GM23338 (cell line): ENCODE measurements around the gene PCBP3. TPM values are rescaled to one million over a fixed set of nuclear protein-coding genes. Genes with fewer than 3 reads are reported as not detected.

Experiments
- ATAC-seq: fragments of 200-7000 bp; cut with Tn5 transposase; 3 replicates; pipeline ENCODE4 v1.9.1; 2020
- DNase-seq: peaks from one replicate; pipeline ENCODE4 v3.0.0-alpha.2; 2015; ENCODE audit warnings: low spot score
- H2AFZ ChIP-seq: fragments of 200-600 bp; sonication (generic); 2 replicates; pipeline ENCODE4 v1.8.0; 2016; ENCODE audit warnings: antibody characterized with exemption, mild to moderate bottlenecking, moderate library complexity
- H3F3A ChIP-seq: fragments of 200-600 bp; sonication (generic); replicated peaks from 2 replicates; pipeline ENCODE4 v1.8.0; 2017; ENCODE audit warnings: antibody characterized with exemption, mixed run types, low read depth
- H3K27ac ChIP-seq: fragments of 200-600 bp; sonication (generic); 2 replicates; pipeline ENCODE4 v1.6.1; 2016; ENCODE audit warnings: low read depth
- H3K27me3 ChIP-seq: fragments of 200-600 bp; sonication (generic); 2 replicates; pipeline ENCODE4 v1.8.0; 2016; ENCODE audit warnings: mild to moderate bottlenecking, mixed run types, moderate library complexity; ENCODE audit not compliant: insufficient read depth
- H3K36me3 ChIP-seq: fragments of 200-600 bp; sonication (generic); 2 replicates; pipeline ENCODE4 v1.8.0; 2016; ENCODE audit warnings: mild to moderate bottlenecking; ENCODE audit not compliant: insufficient read depth
- H3K4me1 ChIP-seq: fragments of 200-600 bp; sonication (generic); 2 replicates; pipeline ENCODE4 v1.8.0; 2016; ENCODE audit warnings: mild to moderate bottlenecking, moderate library complexity; ENCODE audit not compliant: insufficient read depth
- H3K4me2 ChIP-seq: fragments of 200-600 bp; sonication (generic); 2 replicates; pipeline ENCODE4 v1.7.1; 2017; ENCODE audit warnings: mixed run types
- H3K4me3 ChIP-seq: fragments of 200-600 bp; sonication (generic); 2 replicates; pipeline ENCODE4 v1.6.1; 2016; ENCODE audit warnings: mixed run types
- H3K79me2 ChIP-seq: fragments of 200-600 bp; sonication (generic); replicated peaks from 2 replicates; pipeline ENCODE4 v1.8.0; 2017; ENCODE audit warnings: mild to moderate bottlenecking; ENCODE audit not compliant: insufficient read depth
- H3K9me2 ChIP-seq: fragments of 200-600 bp; sonication (generic); 2 replicates; pipeline ENCODE4 v1.8.0; 2017; ENCODE audit not compliant: insufficient read depth
- H4K20me1 ChIP-seq: fragments of 200-600 bp; sonication (generic); replicated peaks from 2 replicates; pipeline ENCODE4 v1.8.0; 2017; ENCODE audit warnings: mild to moderate bottlenecking; ENCODE audit not compliant: insufficient read depth
- H3K27ac Mint-ChIP-seq: 2 replicates; pipeline ENCODE4 v1.8.0; 2020; ENCODE audit warnings: inconsistent platforms, mild to moderate bottlenecking, moderate library complexity, mixed read lengths
- H3K27me3 Mint-ChIP-seq: 3 replicates; pipeline ENCODE4 v1.8.0; 2022; ENCODE audit warnings: low read depth, mild to moderate bottlenecking, moderate library complexity, mixed read lengths, inconsistent platforms; ENCODE audit not compliant: insufficient read depth, poor library complexity
- H3K36me3 Mint-ChIP-seq: 3 replicates; pipeline ENCODE4 v1.8.0; 2021; ENCODE audit warnings: low read depth, mild to moderate bottlenecking, inconsistent platforms, moderate library complexity, mixed read lengths
- H3K4me1 Mint-ChIP-seq: 3 replicates; pipeline ENCODE4 v1.8.0; 2020; ENCODE audit warnings: mild to moderate bottlenecking, inconsistent platforms, mixed read lengths
- H3K4me3 Mint-ChIP-seq: 3 replicates; pipeline ENCODE4 v1.8.0; 2021; ENCODE audit warnings: moderate library complexity, mild to moderate bottlenecking, inconsistent platforms, mixed read lengths
- H3K9me3 Mint-ChIP-seq: 3 replicates; pipeline ENCODE4 v1.8.0; 2020; ENCODE audit warnings: moderate library complexity, mild to moderate bottlenecking, inconsistent platforms, mixed read lengths
- CREB1 ChIP-seq: fragments of 250-450 bp; sonication (Bioruptor Pico); IDR thresholded peaks from 2 replicates; pipeline ENCODE4 v1.5.0; 2020; ENCODE audit warnings: low read depth, mild to moderate bottlenecking, moderate library complexity
- EZH2 ChIP-seq: fragments of 200-600 bp; sonication (generic); IDR thresholded peaks from one replicate; pipeline ENCODE4 v1.8.0; 2017; ENCODE audit warnings: antibody characterized with exemption, mild to moderate bottlenecking, low read depth; ENCODE audit not compliant: unreplicated experiment
- EZH2phosphoT487 ChIP-seq: fragments of 200-600 bp; sonication (generic); IDR thresholded peaks from one replicate; pipeline ENCODE4 v1.8.1; 2018; ENCODE audit warnings: antibody characterized with exemption; ENCODE audit not compliant: unreplicated experiment
- JUNB ChIP-seq: IDR thresholded peaks from one replicate; pipeline ENCODE4 v1.6.1; 2016; ENCODE audit warnings: antibody characterized with exemption; ENCODE audit not compliant: unreplicated experiment
- NANOG ChIP-seq: IDR thresholded peaks from 2 replicates; pipeline ENCODE4 v1.6.1; 2016; ENCODE audit warnings: antibody characterized with exemption, borderline replicate concordance
- STAT1 ChIP-seq: IDR thresholded peaks from one replicate; pipeline ENCODE4 v1.6.1; 2016; ENCODE audit warnings: antibody characterized with exemption; ENCODE audit not compliant: unreplicated experiment
- ZNF114 ChIP-seq: fragments of 250-450 bp; sonication (Bioruptor Pico); IDR thresholded peaks from 2 replicates; pipeline ENCODE4 v1.5.0; 2020; ENCODE audit warnings: mild to moderate bottlenecking, moderate library complexity
- ZNF331 ChIP-seq: fragments of 250-450 bp; sonication (Bioruptor Pico); IDR thresholded peaks from 2 replicates; pipeline ENCODE4 v1.5.0; 2020; ENCODE audit warnings: low read depth, mild to moderate bottlenecking, moderate library complexity
- polyA plus RNA-seq: library from polyadenylated mRNA; unstranded; fragments of >200 nt; fragmentation: Nextera tagmentation; extraction: Ambion mirVana; gene quantifications from 2 replicates; pipeline ENCODE4 v1.2.1, GENCODE V29; 2016
- total RNA-seq: library from RNA; depleted of rRNA; stranded (reverse); fragments of >200 nt; shearing (Covaris generic); gene quantifications from 2 replicates; pipeline ENCODE4 v1.2.3, GENCODE V29; 2014
- TF ChIP-seq, protein P1 (sequence below): fragments of 250-450 bp; sonication (Bioruptor Pico); IDR thresholded peaks from 2 replicates; pipeline ENCODE4 v1.5.0; 2020; ENCODE audit warnings: mild to moderate bottlenecking, moderate library complexity
- TF ChIP-seq, protein P2 (sequence below): IDR thresholded peaks from one replicate; pipeline ENCODE4 v1.6.1; 2018; ENCODE audit warnings: antibody characterized with exemption; ENCODE audit not compliant: unreplicated experiment
- TF ChIP-seq, protein P3 (sequence below): IDR thresholded peaks from 2 replicates; pipeline ENCODE4 v1.6.1; 2016; ENCODE audit warnings: antibody characterized with exemption
- TF ChIP-seq, protein P4 (sequence below), 2 experiments: fragments of 200-600 bp in 1 of 2; sonication (generic) in 1 of 2; conservative IDR thresholded peaks; 2 replicates each; pipeline versions ENCODE4 v1.5.1 to v1.6.1; 2016 to 2017; ENCODE audit warnings: antibody characterized with exemption in 2 of 2, low read depth in 2 of 2, mild to moderate bottlenecking in 2 of 2, moderate library complexity in 1 of 2

PCBP3 gene
- total and polyA plus RNA-seq, 2 experiments from 2014 or later: 7.1 to 9.1 TPM

DNA sequence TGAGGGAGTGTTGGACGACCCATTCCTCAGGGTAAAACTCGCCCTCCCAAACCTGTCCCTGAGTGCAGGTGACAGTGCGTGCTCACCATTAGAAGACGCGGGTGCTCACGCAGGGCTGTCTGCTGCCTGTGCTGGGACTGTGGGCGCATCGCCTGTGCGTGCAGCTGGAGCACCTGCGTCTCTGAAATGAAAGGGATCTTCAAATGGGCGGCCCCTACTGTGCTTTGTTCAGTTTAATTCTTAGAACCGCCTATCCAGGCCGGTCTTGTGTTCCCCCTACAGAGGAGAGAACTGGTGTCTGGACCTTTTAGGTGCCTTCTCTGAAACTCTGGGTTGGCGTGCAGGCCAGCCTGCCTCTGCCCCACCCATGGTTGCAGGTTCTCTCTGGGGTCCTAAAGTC is 125.8 kb downstream of the PCBP3 start (continued):
- TF ChIP-seq, protein P1, sequence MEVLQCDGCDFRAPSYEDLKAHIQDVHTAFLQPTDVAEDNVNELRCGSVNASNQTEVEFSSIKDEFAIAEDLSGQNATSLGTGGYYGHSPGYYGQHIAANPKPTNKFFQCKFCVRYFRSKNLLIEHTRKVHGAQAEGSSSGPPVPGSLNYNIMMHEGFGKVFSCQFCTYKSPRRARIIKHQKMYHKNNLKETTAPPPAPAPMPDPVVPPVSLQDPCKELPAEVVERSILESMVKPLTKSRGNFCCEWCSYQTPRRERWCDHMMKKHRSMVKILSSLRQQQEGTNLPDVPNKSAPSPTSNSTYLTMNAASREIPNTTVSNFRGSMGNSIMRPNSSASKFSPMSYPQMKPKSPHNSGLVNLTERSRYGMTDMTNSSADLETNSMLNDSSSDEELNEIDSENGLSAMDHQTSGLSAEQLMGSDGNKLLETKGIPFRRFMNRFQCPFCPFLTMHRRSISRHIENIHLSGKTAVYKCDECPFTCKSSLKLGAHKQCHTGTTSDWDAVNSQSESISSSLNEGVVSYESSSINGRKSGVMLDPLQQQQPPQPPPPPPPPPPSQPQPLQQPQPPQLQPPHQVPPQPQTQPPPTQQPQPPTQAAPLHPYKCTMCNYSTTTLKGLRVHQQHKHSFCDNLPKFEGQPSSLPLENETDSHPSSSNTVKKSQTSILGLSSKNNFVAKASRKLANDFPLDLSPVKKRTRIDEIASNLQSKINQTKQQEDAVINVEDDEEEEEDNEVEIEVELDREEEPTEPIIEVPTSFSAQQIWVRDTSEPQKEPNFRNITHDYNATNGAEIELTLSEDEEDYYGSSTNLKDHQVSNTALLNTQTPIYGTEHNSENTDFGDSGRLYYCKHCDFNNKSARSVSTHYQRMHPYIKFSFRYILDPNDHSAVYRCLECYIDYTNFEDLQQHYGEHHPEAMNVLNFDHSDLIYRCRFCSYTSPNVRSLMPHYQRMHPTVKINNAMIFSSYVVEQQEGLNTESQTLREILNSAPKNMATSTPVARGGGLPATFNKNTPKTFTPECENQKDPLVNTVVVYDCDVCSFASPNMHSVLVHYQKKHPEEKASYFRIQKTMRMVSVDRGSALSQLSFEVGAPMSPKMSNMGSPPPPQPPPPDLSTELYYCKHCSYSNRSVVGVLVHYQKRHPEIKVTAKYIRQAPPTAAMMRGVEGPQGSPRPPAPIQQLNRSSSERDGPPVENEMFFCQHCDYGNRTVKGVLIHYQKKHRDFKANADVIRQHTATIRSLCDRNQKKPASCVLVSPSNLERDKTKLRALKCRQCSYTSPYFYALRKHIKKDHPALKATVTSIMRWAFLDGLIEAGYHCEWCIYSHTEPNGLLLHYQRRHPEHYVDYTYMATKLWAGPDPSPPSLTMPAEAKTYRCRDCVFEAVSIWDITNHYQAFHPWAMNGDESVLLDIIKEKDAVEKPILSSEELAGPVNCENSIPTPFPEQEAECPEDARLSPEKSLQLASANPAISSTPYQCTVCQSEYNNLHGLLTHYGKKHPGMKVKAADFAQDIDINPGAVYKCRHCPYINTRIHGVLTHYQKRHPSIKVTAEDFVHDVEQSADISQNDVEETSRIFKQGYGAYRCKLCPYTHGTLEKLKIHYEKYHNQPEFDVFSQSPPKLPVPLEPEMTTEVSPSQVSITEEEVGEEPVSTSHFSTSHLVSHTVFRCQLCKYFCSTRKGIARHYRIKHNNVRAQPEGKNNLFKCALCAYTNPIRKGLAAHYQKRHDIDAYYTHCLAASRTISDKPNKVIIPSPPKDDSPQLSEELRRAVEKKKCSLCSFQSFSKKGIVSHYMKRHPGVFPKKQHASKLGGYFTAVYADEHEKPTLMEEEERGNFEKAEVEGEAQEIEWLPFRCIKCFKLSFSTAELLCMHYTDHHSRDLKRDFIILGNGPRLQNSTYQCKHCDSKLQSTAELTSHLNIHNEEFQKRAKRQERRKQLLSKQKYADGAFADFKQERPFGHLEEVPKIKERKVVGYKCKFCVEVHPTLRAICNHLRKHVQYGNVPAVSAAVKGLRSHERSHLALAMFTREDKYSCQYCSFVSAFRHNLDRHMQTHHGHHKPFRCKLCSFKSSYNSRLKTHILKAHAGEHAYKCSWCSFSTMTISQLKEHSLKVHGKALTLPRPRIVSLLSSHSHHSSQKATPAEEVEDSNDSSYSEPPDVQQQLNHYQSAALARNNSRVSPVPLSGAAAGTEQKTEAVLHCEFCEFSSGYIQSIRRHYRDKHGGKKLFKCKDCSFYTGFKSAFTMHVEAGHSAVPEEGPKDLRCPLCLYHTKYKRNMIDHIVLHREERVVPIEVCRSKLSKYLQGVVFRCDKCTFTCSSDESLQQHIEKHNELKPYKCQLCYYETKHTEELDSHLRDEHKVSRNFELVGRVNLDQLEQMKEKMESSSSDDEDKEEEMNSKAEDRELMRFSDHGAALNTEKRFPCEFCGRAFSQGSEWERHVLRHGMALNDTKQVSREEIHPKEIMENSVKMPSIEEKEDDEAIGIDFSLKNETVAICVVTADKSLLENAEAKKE: no peak

DNA sequence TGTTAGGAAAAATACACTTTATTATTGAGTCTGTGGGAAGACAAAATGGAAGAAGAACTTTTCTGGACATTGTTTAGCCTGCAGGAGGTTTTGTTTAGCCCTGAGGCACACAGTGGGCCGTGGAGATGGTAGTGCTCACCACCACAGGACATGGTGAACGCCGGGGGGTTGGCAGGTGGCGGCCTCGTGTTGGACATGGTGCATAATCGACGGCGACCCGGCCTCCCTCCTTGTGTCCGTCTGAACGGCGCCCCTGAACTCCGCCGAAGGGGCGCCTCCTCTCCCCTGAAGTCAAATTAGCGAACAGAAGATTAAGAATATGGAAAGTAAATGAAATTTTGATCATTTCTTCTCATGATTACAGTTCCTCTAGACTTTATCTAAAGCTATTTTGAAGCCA is 126.4 kb downstream of the PCBP3 start:
- DNase-seq: no peak
- H3K27me3 ChIP-seq: no peaks in the 10 kb centered on the region
- ATAC-seq: no peak
- Mint-ChIP-seq H3K9me3 (no peaks in the 10 kb centered on the region), H3K27me3 (peaks cover 4% of the 10 kb centered on the region), H3K36me3 (no peaks in the 10 kb centered on the region), H3K4me3 (no peak overlapping the region), H3K4me1 (no peaks in the 10 kb centered on the region), H3K27ac (no peak overlapping the region)
- H4K20me1 ChIP-seq: no peaks in the 10 kb centered on the region
- H3K4me3 ChIP-seq: no peak overlapping the region
- H3K79me2 ChIP-seq: no peaks in the 10 kb centered on the region
- H2AFZ ChIP-seq: no peak overlapping the region
- H3K36me3 ChIP-seq: no peaks in the 10 kb centered on the region
- H3K4me1 ChIP-seq: no peaks in the 10 kb centered on the region
- no peaks in the 10 kb centered on the region for H3F3A ChIP-seq
- H3K27ac ChIP-seq: no peak overlapping the region
- no peaks in the 10 kb centered on the region for H3K9me2 ChIP-seq
- H3K4me2 ChIP-seq: no peak overlapping the region
- TF ChIP-seq STAT1 (no peak), ZNF114 (CRISPR knock-in tag) (no peak), JUNB (no peak), ZNF331 (CRISPR knock-in tag) (no peak), EZH2 (no peak), NANOG (no peak), EZH2phosphoT487 (no peak), CREB1 (CRISPR knock-in tag) (no peak)
- TF ChIP-seq, protein P2, sequence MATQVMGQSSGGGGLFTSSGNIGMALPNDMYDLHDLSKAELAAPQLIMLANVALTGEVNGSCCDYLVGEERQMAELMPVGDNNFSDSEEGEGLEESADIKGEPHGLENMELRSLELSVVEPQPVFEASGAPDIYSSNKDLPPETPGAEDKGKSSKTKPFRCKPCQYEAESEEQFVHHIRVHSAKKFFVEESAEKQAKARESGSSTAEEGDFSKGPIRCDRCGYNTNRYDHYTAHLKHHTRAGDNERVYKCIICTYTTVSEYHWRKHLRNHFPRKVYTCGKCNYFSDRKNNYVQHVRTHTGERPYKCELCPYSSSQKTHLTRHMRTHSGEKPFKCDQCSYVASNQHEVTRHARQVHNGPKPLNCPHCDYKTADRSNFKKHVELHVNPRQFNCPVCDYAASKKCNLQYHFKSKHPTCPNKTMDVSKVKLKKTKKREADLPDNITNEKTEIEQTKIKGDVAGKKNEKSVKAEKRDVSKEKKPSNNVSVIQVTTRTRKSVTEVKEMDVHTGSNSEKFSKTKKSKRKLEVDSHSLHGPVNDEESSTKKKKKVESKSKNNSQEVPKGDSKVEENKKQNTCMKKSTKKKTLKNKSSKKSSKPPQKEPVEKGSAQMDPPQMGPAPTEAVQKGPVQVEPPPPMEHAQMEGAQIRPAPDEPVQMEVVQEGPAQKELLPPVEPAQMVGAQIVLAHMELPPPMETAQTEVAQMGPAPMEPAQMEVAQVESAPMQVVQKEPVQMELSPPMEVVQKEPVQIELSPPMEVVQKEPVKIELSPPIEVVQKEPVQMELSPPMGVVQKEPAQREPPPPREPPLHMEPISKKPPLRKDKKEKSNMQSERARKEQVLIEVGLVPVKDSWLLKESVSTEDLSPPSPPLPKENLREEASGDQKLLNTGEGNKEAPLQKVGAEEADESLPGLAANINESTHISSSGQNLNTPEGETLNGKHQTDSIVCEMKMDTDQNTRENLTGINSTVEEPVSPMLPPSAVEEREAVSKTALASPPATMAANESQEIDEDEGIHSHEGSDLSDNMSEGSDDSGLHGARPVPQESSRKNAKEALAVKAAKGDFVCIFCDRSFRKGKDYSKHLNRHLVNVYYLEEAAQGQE: no peak
- TF ChIP-seq, protein P3, sequence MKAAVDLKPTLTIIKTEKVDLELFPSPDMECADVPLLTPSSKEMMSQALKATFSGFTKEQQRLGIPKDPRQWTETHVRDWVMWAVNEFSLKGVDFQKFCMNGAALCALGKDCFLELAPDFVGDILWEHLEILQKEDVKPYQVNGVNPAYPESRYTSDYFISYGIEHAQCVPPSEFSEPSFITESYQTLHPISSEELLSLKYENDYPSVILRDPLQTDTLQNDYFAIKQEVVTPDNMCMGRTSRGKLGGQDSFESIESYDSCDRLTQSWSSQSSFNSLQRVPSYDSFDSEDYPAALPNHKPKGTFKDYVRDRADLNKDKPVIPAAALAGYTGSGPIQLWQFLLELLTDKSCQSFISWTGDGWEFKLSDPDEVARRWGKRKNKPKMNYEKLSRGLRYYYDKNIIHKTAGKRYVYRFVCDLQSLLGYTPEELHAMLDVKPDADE: no peak
- TF ChIP-seq, protein P4, sequence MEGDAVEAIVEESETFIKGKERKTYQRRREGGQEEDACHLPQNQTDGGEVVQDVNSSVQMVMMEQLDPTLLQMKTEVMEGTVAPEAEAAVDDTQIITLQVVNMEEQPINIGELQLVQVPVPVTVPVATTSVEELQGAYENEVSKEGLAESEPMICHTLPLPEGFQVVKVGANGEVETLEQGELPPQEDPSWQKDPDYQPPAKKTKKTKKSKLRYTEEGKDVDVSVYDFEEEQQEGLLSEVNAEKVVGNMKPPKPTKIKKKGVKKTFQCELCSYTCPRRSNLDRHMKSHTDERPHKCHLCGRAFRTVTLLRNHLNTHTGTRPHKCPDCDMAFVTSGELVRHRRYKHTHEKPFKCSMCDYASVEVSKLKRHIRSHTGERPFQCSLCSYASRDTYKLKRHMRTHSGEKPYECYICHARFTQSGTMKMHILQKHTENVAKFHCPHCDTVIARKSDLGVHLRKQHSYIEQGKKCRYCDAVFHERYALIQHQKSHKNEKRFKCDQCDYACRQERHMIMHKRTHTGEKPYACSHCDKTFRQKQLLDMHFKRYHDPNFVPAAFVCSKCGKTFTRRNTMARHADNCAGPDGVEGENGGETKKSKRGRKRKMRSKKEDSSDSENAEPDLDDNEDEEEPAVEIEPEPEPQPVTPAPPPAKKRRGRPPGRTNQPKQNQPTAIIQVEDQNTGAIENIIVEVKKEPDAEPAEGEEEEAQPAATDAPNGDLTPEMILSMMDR (conservative IDR thresholded peaks at IDR 0.05; ENCODE audit: low read depth in 2 of 2): no peak
